HCT116 (cell line): ENCODE results near the gene GSK3A.

Source experiments
- CBX3 ChIP-seq: IDR thresholded peaks from 2 replicates; pipeline ENCODE4 v1.6.1; 2012; ENCODE audit warnings: low read depth
- EZH2 ChIP-seq: fragments of 200-600 bp; sonication (generic); IDR thresholded peaks from 2 replicates; pipeline ENCODE4 v1.6.1; 2017; ENCODE audit warnings: antibody characterized with exemption, mixed run types
- FOSL1 ChIP-seq: IDR thresholded peaks from 2 replicates; pipeline ENCODE4 v1.6.1; 2012; ENCODE audit warnings: low read depth
- POLR2AphosphoS5 ChIP-seq: IDR thresholded peaks from 2 replicates; pipeline ENCODE4 v1.6.1; 2011; ENCODE audit warnings: mild to moderate bottlenecking, low read depth, low read length, moderate library complexity
- RAD21 ChIP-seq: IDR thresholded peaks from 2 replicates; pipeline ENCODE4 v1.6.1; 2012; ENCODE audit warnings: low read depth, mild to moderate bottlenecking
- ZFX ChIP-seq: fragments of 450-650 bp; IDR thresholded peaks from 2 replicates; pipeline ENCODE4 v1.6.1; 2017
- TF ChIP-seq, protein P1 (sequence below), 3 experiments: fragments of 200-600 bp in 1 of 3; sonication (generic) in 1 of 3; IDR thresholded peaks in 2 of 3; conservative IDR thresholded peaks in 1 of 3; 2 replicates each; pipeline ENCODE4 v1.5.1; 2012 to 2017; ENCODE audit warnings: low read depth in 2 of 3, low read length in 2 of 3, antibody characterized with exemption in 1 of 3, borderline replicate concordance in 1 of 3, control low read depth in 1 of 3, mild to moderate bottlenecking in 1 of 3, mixed read lengths in 1 of 3, mixed run types in 1 of 3, moderate library complexity in 1 of 3; ENCODE audit not compliant: insufficient read depth in 1 of 3
- TF ChIP-seq, protein P2 (sequence below): IDR thresholded peaks from 2 replicates; pipeline ENCODE4 v1.6.1; 2011; ENCODE audit warnings: mild to moderate bottlenecking, low read length, moderate library complexity; ENCODE audit not compliant: insufficient replicate concordance; ENCODE audit errors: extremely low read depth

DNA sequence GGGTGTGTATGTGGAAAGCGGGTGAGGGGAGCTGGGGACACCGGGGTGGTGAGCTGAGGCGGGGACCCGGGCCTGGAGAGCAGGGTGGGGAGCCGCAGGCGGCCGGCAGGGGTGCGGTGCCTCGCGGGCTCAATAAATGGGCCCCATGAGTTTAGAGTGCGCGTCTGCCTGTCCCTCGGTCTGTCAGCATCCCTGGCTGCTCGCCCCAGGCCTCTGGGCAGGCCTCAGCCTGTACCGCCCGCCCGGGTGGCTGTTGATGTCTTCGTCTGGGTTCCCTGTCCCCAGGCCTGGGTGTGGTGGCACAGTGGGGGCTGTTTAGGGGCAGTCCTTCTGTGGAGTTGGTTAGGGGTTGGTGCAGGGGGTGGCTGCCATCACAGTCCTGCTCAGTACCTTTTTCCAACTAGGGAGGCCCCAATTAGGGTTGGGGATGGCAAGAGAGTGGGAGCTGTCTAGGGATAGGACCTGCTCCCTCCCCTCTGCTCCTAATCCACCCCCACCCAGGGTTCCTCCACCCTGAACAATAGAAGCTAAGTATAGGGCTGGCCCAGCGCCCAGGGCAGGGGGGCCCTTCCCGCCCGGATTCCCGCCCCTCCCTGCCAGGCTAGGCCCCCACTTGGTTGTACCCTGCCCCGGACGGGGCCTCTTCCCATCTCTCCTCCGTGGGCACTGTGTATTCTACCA is 38.9 kb upstream of the GSK3A start:
- TF ChIP-seq, protein P1, sequence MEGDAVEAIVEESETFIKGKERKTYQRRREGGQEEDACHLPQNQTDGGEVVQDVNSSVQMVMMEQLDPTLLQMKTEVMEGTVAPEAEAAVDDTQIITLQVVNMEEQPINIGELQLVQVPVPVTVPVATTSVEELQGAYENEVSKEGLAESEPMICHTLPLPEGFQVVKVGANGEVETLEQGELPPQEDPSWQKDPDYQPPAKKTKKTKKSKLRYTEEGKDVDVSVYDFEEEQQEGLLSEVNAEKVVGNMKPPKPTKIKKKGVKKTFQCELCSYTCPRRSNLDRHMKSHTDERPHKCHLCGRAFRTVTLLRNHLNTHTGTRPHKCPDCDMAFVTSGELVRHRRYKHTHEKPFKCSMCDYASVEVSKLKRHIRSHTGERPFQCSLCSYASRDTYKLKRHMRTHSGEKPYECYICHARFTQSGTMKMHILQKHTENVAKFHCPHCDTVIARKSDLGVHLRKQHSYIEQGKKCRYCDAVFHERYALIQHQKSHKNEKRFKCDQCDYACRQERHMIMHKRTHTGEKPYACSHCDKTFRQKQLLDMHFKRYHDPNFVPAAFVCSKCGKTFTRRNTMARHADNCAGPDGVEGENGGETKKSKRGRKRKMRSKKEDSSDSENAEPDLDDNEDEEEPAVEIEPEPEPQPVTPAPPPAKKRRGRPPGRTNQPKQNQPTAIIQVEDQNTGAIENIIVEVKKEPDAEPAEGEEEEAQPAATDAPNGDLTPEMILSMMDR (IDR thresholded peaks at IDR 0.05 in 2 of 3, conservative IDR thresholded peaks at IDR 0.05 in 1 of 3; ENCODE audit: borderline replicate concordance in 1 of 3, insufficient read depth in 1 of 3, low read depth in 2 of 3, low read length in 2 of 3) = no peak
- TF ChIP-seq CBX3 = no peak
- TF ChIP-seq EZH2 = no peak
- no peak for TF ChIP-seq POLR2AphosphoS5
- TF ChIP-seq, protein P2, sequence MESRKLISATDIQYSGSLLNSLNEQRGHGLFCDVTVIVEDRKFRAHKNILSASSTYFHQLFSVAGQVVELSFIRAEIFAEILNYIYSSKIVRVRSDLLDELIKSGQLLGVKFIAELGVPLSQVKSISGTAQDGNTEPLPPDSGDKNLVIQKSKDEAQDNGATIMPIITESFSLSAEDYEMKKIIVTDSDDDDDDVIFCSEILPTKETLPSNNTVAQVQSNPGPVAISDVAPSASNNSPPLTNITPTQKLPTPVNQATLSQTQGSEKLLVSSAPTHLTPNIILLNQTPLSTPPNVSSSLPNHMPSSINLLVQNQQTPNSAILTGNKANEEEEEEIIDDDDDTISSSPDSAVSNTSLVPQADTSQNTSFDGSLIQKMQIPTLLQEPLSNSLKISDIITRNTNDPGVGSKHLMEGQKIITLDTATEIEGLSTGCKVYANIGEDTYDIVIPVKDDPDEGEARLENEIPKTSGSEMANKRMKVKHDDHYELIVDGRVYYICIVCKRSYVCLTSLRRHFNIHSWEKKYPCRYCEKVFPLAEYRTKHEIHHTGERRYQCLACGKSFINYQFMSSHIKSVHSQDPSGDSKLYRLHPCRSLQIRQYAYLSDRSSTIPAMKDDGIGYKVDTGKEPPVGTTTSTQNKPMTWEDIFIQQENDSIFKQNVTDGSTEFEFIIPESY = no peak
- no peak for TF ChIP-seq ZFX
- TF ChIP-seq RAD21 = no peak
- TF ChIP-seq FOSL1 = no peak
